Measurements from ENCODE around the gene RBP5. TPM values are rescaled to one million over a fixed set of nuclear protein-coding genes. Genes with fewer than 3 reads are reported as not detected.

Gene RBP5
- total and polyA plus RNA-seq, 4 donors = 12.9 to 108 (median 63.6) TPM

DNA sequence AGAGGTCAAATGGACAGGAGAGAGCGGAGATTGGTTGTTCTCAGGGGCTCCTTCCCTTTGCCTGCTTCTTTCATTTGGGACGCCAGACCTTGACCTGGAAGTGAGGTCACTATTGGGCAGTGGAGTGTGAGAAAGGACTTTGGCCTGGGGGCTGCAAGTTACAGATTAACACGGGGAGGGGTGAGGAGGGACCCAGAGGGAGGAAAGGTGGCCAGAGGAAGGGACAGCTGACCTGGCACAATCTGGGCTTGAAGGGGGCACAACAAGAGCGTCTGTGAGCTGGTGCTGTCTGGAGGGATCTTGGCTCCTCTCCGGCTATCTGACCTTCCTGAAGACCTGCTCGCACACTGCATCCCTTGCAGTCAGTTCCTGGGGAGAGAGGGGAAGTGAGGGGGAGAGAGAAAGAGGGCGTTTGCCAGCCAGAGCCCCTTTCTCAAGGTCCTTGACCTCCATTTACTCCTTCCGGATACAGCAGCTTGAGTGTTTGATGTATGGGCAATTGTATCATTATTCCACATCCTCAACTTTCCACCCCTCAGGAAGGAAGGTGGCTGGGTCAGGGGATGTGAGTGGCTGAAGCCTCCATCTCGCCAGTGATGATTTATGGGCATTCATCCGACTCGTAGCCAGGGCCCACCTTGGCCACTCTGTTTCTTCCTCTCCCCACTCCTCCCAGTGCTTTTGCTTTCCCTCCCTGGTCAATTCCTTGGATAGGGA, 4.7 kb downstream of the RBP5 start:
- no peaks in the 10 kb centered on the region for H3K9me3 ChIP-seq (ENCODE audit: control insufficient read depth in 4 of 4, low read length in 3 of 4)
- H3K27ac ChIP-seq (ENCODE audit: low read depth in 1 of 2, low read length in 2 of 2) = peak overlapping the region; percentile 51 to 57
- no peak overlapping the region for H3K9ac ChIP-seq (ENCODE audit: low read depth in 1 of 2, low read length in 2 of 2)
- peak overlapping the region; percentile 9 to 36 (median 18) for H3K4me3 ChIP-seq (ENCODE audit: low read depth in 1 of 3, low read length in 3 of 3)
- WGBS = 21% methylated on average over 11 of the region's 11 CpGs
- peak in 1 of 2 donors; percentile 64 for TF ChIP-seq GABPA (IDR thresholded peaks at IDR 0.05 in 1 of 2, conservative IDR thresholded peaks at IDR 0.05 in 1 of 2)
- TF ChIP-seq EGR1 (IDR thresholded peaks at IDR 0.05; ENCODE audit: low read depth in 2 of 2) = peak in 1 of 2 donors; percentile 14
- TF ChIP-seq, protein P1, sequence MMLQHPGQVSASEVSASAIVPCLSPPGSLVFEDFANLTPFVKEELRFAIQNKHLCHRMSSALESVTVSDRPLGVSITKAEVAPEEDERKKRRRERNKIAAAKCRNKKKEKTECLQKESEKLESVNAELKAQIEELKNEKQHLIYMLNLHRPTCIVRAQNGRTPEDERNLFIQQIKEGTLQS (IDR thresholded peaks at IDR 0.05) = no peak
- TF ChIP-seq HNF4G (IDR thresholded peaks at IDR 0.05) = peak; percentile 94
- peak; percentile 87 for TF ChIP-seq SP1 (IDR thresholded peaks at IDR 0.05)
- TF ChIP-seq, protein P2, sequence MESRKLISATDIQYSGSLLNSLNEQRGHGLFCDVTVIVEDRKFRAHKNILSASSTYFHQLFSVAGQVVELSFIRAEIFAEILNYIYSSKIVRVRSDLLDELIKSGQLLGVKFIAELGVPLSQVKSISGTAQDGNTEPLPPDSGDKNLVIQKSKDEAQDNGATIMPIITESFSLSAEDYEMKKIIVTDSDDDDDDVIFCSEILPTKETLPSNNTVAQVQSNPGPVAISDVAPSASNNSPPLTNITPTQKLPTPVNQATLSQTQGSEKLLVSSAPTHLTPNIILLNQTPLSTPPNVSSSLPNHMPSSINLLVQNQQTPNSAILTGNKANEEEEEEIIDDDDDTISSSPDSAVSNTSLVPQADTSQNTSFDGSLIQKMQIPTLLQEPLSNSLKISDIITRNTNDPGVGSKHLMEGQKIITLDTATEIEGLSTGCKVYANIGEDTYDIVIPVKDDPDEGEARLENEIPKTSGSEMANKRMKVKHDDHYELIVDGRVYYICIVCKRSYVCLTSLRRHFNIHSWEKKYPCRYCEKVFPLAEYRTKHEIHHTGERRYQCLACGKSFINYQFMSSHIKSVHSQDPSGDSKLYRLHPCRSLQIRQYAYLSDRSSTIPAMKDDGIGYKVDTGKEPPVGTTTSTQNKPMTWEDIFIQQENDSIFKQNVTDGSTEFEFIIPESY (IDR thresholded peaks at IDR 0.05) = peak; percentile 63
- TF ChIP-seq, protein P3, sequence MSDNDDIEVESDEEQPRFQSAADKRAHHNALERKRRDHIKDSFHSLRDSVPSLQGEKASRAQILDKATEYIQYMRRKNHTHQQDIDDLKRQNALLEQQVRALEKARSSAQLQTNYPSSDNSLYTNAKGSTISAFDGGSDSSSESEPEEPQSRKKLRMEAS (IDR thresholded peaks at IDR 0.05) = peak; percentile 75
- TF ChIP-seq, protein P4, sequence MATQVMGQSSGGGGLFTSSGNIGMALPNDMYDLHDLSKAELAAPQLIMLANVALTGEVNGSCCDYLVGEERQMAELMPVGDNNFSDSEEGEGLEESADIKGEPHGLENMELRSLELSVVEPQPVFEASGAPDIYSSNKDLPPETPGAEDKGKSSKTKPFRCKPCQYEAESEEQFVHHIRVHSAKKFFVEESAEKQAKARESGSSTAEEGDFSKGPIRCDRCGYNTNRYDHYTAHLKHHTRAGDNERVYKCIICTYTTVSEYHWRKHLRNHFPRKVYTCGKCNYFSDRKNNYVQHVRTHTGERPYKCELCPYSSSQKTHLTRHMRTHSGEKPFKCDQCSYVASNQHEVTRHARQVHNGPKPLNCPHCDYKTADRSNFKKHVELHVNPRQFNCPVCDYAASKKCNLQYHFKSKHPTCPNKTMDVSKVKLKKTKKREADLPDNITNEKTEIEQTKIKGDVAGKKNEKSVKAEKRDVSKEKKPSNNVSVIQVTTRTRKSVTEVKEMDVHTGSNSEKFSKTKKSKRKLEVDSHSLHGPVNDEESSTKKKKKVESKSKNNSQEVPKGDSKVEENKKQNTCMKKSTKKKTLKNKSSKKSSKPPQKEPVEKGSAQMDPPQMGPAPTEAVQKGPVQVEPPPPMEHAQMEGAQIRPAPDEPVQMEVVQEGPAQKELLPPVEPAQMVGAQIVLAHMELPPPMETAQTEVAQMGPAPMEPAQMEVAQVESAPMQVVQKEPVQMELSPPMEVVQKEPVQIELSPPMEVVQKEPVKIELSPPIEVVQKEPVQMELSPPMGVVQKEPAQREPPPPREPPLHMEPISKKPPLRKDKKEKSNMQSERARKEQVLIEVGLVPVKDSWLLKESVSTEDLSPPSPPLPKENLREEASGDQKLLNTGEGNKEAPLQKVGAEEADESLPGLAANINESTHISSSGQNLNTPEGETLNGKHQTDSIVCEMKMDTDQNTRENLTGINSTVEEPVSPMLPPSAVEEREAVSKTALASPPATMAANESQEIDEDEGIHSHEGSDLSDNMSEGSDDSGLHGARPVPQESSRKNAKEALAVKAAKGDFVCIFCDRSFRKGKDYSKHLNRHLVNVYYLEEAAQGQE (IDR thresholded peaks at IDR 0.05) = peak; percentile 38
- TF ChIP-seq, protein P5, sequence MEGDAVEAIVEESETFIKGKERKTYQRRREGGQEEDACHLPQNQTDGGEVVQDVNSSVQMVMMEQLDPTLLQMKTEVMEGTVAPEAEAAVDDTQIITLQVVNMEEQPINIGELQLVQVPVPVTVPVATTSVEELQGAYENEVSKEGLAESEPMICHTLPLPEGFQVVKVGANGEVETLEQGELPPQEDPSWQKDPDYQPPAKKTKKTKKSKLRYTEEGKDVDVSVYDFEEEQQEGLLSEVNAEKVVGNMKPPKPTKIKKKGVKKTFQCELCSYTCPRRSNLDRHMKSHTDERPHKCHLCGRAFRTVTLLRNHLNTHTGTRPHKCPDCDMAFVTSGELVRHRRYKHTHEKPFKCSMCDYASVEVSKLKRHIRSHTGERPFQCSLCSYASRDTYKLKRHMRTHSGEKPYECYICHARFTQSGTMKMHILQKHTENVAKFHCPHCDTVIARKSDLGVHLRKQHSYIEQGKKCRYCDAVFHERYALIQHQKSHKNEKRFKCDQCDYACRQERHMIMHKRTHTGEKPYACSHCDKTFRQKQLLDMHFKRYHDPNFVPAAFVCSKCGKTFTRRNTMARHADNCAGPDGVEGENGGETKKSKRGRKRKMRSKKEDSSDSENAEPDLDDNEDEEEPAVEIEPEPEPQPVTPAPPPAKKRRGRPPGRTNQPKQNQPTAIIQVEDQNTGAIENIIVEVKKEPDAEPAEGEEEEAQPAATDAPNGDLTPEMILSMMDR (IDR thresholded peaks at IDR 0.05; ENCODE audit: low read depth, low read length, missing input control) = no peak
- peak; percentile 96 to 99 for TF ChIP-seq HNF4A (conservative IDR thresholded peaks at IDR 0.05)
- TF ChIP-seq TAF1 (conservative IDR thresholded peaks at IDR 0.05) = no peak
- TF ChIP-seq FOXA1 (IDR thresholded peaks at IDR 0.05) = peak; percentile 64
- TF ChIP-seq NR2F2 (IDR thresholded peaks at IDR 0.05) = peak; percentile 91
- no peak for TF ChIP-seq FOXA2 (IDR thresholded peaks at IDR 0.05)
- peak; percentile 93 to 96 for TF ChIP-seq RXRA (IDR thresholded peaks at IDR 0.05)
- peak; percentile 84 to 91 for TF ChIP-seq JUND (IDR thresholded peaks at IDR 0.05)
- TF ChIP-seq RAD21 (IDR thresholded peaks at IDR 0.05) = no peak
- peak; percentile 44 for TF ChIP-seq YY1 (IDR thresholded peaks at IDR 0.05)
- peaks cover 12 to 69% (median 46%) of the 10 kb centered on the region in 4 donors for H3K4me1 ChIP-seq (ENCODE audit: control insufficient read depth in 4 of 4, insufficient read depth in 4 of 4, low read length in 3 of 4)
- DNase-seq (ENCODE audit: low spot score) = peak; percentile 68
- H3K27me3 ChIP-seq (ENCODE audit: control insufficient read depth in 4 of 4, insufficient read depth in 4 of 4, low read length in 3 of 4) = no peaks in the 10 kb centered on the region
- no peaks in the 10 kb centered on the region for H3K36me3 ChIP-seq (ENCODE audit: control insufficient read depth in 4 of 4, insufficient read depth in 3 of 4, low read depth in 1 of 4, low read length in 3 of 4)

Data from liver (tissue), 9 donors.